Endothelial cell of umbilical vein (primary cell): ENCODE data around the gene SLC7A6OS. TPM values are rescaled to one million over a fixed set of nuclear protein-coding genes. Genes with fewer than 3 reads are reported as not detected.

Experiments
- BruUV-seq: library from RNA; stranded (reverse); fragments of 400-500 nt; replicated peaks from 2 replicates; lab custom pipeline; 2021; lab: Mats Ljungman, UMichigan
- CTCF ChIA-PET: fragments of 300-600, 350-600 bp; sonication (Branson Sonifier 250); formaldehyde crosslinking; loops from one replicate; lab custom pipeline; 2021; ENCODE audit warnings: antibody characterized with exemption, inconsistent platforms; lab: Charles Lee
- POLR2A ChIA-PET: fragments of 300-600, 350-600 bp; sonication (Branson Sonifier 250); formaldehyde crosslinking; loops from one replicate; lab custom pipeline; 2021; ENCODE audit warnings: antibody characterized with exemption, inconsistent platforms; lab: Charles Lee
- DNase-seq: peaks from one replicate; pipeline ENCODE4 v3.0.0-alpha.2; 2011; ENCODE audit warnings: low read depth, low spot score
- FAIRE-seq: peaks from 2 replicates; lab custom pipeline; 2011; peaks lifted over from hg19 to GRCh38; lab: Jason Lieb, UNC
- H2AFZ ChIP-seq: 2 replicates; pipeline ENCODE4 v1.6.0; 2012; ENCODE audit warnings: low read depth, low read length, control low read depth, inconsistent platforms
- H3K27ac ChIP-seq: 2 replicates; pipeline ENCODE4 v1.5.1; 2011; ENCODE audit warnings: low read depth, mild to moderate bottlenecking, control low read depth, low read length, moderate library complexity; ENCODE audit not compliant: insufficient read depth
- H3K27me3 ChIP-seq, 2 experiments: 2 replicates each; pipeline versions ENCODE4 v1.6.0 to v1.6.1; 2011; ENCODE audit warnings: low read length in 2 of 2, mixed read lengths in 1 of 2; ENCODE audit not compliant: control insufficient read depth in 2 of 2, insufficient read depth in 2 of 2
- H3K36me3 ChIP-seq, 2 experiments: 2 replicates in 1 of 2; 3 replicates in 1 of 2; pipeline ENCODE4 v1.5.1; 2011; ENCODE audit warnings: low read length in 2 of 2, mild to moderate bottlenecking in 1 of 2, moderate library complexity in 1 of 2; ENCODE audit not compliant: control insufficient read depth in 2 of 2, insufficient read depth in 2 of 2; ENCODE audit errors: extremely low read depth in 1 of 2
- H3K4me1 ChIP-seq: 3 replicates; pipeline ENCODE4 v1.5.1; 2011; ENCODE audit warnings: mild to moderate bottlenecking, low read length; ENCODE audit not compliant: control insufficient read depth, insufficient read depth; ENCODE audit errors: extremely low read depth
- H3K4me2 ChIP-seq: 2 replicates; pipeline ENCODE4 v1.6.1; 2011; ENCODE audit warnings: low read length, control low read depth, mixed read lengths; ENCODE audit not compliant: insufficient read depth
- H3K4me3 ChIP-seq, 3 experiments: fragments of 200-600 bp in 1 of 3; sonication (generic), shearing (Covaris generic) in 1 of 3; replicated peaks in 1 of 3; 2 replicates each; pipeline ENCODE4 v1.5.1; 2011 to 2016; ENCODE audit warnings: control low read depth in 3 of 3, low read length in 3 of 3, mild to moderate bottlenecking in 2 of 3, inconsistent platforms in 1 of 3, low read depth in 1 of 3, moderate library complexity in 1 of 3; ENCODE audit not compliant: insufficient read depth in 1 of 3
- H3K79me2 ChIP-seq: 2 replicates; pipeline ENCODE4 v1.6.0; 2012; ENCODE audit warnings: low read length, inconsistent platforms; ENCODE audit not compliant: control insufficient read depth, insufficient read depth
- H3K9ac ChIP-seq: replicated peaks from 2 replicates; pipeline ENCODE3; 2011; ENCODE audit warnings: low read length, control low read depth; ENCODE audit not compliant: insufficient read depth; ENCODE audit errors: extremely low read depth
- H3K9me1 ChIP-seq: replicated peaks from 3 replicates; pipeline ENCODE4 v1.6.0; 2011; ENCODE audit warnings: mild to moderate bottlenecking, low read length; ENCODE audit not compliant: control insufficient read depth, insufficient read depth; ENCODE audit errors: extremely low read depth
- H3K9me3 ChIP-seq: replicated peaks from 2 replicates; pipeline ENCODE4 v1.5.1; 2012; ENCODE audit warnings: low read length, inconsistent platforms; ENCODE audit not compliant: control insufficient read depth, insufficient read depth
- H4K20me1 ChIP-seq: replicated peaks from 2 replicates; pipeline ENCODE3; 2011; ENCODE audit warnings: mild to moderate bottlenecking, low read length; ENCODE audit not compliant: control insufficient read depth, insufficient read depth; ENCODE audit errors: extremely low read depth
- EZH2 ChIP-seq: IDR thresholded peaks from 2 replicates; pipeline ENCODE4 v1.6.1; 2012; ENCODE audit warnings: borderline replicate concordance, low read depth, mild to moderate bottlenecking, moderate library complexity, low read length, inconsistent platforms; ENCODE audit not compliant: severe bottlenecking
- FOS ChIP-seq: IDR thresholded peaks from 2 replicates; pipeline ENCODE4 v1.6.1; 2011; ENCODE audit warnings: mild to moderate bottlenecking, low read length, moderate library complexity, borderline replicate concordance; ENCODE audit not compliant: insufficient read depth
- GATA2 ChIP-seq: IDR thresholded peaks from 2 replicates; pipeline ENCODE4 v1.7.0; 2011; ENCODE audit warnings: low read depth, mild to moderate bottlenecking, moderate library complexity, mixed read lengths, low read length; ENCODE audit not compliant: insufficient read length, insufficient read depth
- JUN ChIP-seq: IDR thresholded peaks from 2 replicates; pipeline ENCODE4 v1.6.1; 2011; ENCODE audit warnings: borderline replicate concordance, low read depth; ENCODE audit not compliant: insufficient read length, insufficient read depth
- MYC ChIP-seq: IDR thresholded peaks from one replicate; pipeline ENCODE4 v1.6.1; 2011; ENCODE audit warnings: mild to moderate bottlenecking, low read depth, low read length
- POLR2A ChIP-seq: IDR thresholded peaks from 2 replicates; pipeline ENCODE4 v1.6.1; 2012; ENCODE audit warnings: low read depth, mild to moderate bottlenecking, control low read depth, low read length
- POLR2AphosphoS5 ChIP-seq: IDR thresholded peaks from 2 replicates; pipeline ENCODE4 v1.6.1; 2012; ENCODE audit warnings: low read depth, mild to moderate bottlenecking, control low read depth, low read length, moderate library complexity; ENCODE audit not compliant: insufficient read depth
- dilution Hi-C: fragments of 300-500 bp; cut with MboI; formaldehyde crosslinking; loops from one replicate; pipeline ENCODE4 v1.15.0; 2019; ENCODE audit warnings: low sequenced_read_pairs; ENCODE audit not compliant: extremely low pct_ligation_motif_present
- intact Hi-C: fragments of 100-400 bp; cut with micrococcal nuclease; formaldehyde crosslinking; loops from one replicate; pipeline ENCODE4 v1.10.0; 2022
- polyA plus RNA-seq, 4 experiments: library from polyadenylated mRNA; depleted of rRNA in 3 of 4; stranded (reverse) in 3 of 4; unstranded in 1 of 4; fragments of >200 nt; gene quantifications; 2 replicates each; pipeline versions ENCODE4 v1.2.1 to v1.2.3, GENCODE V29; 2011 to 2012; ENCODE audit warnings: missing spikeins in 1 of 4
- total RNA-seq: library from RNA; stranded (reverse); gene quantifications from 2 replicates; pipeline ENCODE4 v1.2.3, GENCODE V29; 2021
- TF ChIP-seq, protein P1 (sequence below): IDR thresholded peaks from 2 replicates; pipeline ENCODE4 v1.6.1; 2011; ENCODE audit not compliant: insufficient read depth, insufficient read length
- TF ChIP-seq, protein P2 (sequence below), 2 donors: IDR thresholded peaks; 1 replicate in 1 of 2; 2 replicates in 1 of 2; pipeline ENCODE4 v1.5.1; 2011; ENCODE audit warnings: low read length in 2 of 2, mild to moderate bottlenecking in 2 of 2, moderate library complexity in 2 of 2, control low read depth in 1 of 2, inconsistent platforms in 1 of 2, low read depth in 1 of 2; ENCODE audit not compliant: insufficient read depth in 1 of 2; ENCODE audit errors: extremely low read depth in 1 of 2

Gene SLC7A6OS
- total and polyA plus RNA-seq, 2 donors (not counting 3 experiments of a cell fraction or from before 2014, with no cell fraction given) = 8.3 to 22.9 TPM

DNA sequence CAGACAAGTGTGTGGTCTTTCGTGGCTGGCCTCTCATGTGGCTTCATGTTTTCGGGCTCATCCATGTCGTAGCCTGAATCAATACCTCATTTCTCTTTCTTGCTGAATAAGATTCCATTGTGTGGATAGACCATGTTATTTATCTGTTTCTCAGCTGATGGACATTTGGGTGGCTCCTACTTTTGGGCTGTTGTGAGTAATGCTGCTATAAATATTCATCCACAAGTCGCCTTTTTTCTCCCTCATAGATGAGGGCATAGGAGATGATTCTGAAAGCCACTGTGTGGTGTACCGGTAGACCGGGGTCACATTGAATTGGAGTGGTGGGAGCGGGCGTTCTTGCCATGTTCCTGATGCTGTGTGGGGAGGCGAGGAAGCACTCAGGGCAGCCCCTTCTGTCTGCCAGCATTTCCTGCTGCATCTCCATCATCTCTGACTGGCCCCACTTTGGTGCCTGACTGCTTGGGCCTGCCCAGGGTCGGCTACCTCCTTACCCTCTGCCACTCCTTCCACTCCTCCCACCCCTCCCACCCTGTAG is 40.1 kb upstream of the SLC7A6OS start:
- no peaks in the 10 kb centered on the region for H3K27me3 ChIP-seq
- H3K9me3 ChIP-seq = no peaks in the 10 kb centered on the region
- ChIA-PET POLR2A (no interaction called here), CTCF (no interaction called here)
- TF ChIP-seq FOS = no peak
- TF ChIP-seq, protein P1, sequence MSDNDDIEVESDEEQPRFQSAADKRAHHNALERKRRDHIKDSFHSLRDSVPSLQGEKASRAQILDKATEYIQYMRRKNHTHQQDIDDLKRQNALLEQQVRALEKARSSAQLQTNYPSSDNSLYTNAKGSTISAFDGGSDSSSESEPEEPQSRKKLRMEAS = no peak
- no peak for TF ChIP-seq MYC
- no peak for TF ChIP-seq POLR2AphosphoS5
- H3K4me2 ChIP-seq = no peak overlapping the region
- H3K4me3 ChIP-seq = no peak overlapping the region
- H4K20me1 ChIP-seq = no peaks in the 10 kb centered on the region
- no peak overlapping the region for H2AFZ ChIP-seq
- H3K9ac ChIP-seq = no peak overlapping the region
- peaks cover 0 to 55% of the 10 kb centered on the region in 2 experiments for H3K36me3 ChIP-seq
- no TSS peak for BruUV-seq
- FAIRE-seq = no peak
- dilution Hi-C loops (no loop called here), intact Hi-C loops (no loop called here)
- no peaks in the 10 kb centered on the region for H3K79me2 ChIP-seq
- H3K9me1 ChIP-seq = no peaks in the 10 kb centered on the region
- DNase-seq = no peak
- H3K27ac ChIP-seq = no peak overlapping the region
- H3K4me1 ChIP-seq = no peaks in the 10 kb centered on the region

DNA sequence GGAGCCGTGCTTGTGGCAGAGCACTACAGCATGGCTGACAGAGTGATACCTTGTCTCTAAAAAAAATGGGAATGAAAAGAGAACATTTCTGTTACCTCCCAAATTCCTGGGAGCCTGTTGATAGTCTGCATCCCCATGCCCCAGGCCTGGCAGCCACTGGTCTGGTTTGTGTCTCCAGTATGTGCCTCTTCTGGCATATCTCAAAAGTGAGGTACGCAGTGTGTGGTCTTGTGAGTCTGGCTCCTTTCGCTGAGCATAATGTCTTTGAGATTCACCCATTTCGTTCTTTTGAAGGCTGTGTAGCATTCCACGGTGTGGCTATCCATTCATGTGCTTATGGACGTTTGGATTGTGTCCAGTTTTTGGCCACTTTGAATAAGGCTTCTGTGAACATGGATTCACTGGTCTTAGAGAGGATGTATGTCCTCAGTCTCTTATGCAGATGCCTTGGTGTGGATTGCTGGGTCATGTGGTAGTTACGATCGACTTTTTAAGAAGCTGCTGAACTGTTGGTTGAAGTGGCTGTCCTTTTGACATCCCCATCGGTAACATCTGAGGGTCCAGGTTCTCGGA is 39.2 kb upstream of the SLC7A6OS start:
- dilution Hi-C loops (no loop called here), intact Hi-C loops (no loop called here)
- FAIRE-seq (no peak), DNase-seq (no peak)
- Histone ChIP-seq H3K36me3 (peaks cover 3 to 56% of the 10 kb centered on the region in 2 experiments), H3K9me1 (no peaks in the 10 kb centered on the region), H3K9ac (no peak overlapping the region), H3K4me2 (no peak overlapping the region), H4K20me1 (no peaks in the 10 kb centered on the region), H3K79me2 (no peaks in the 10 kb centered on the region), H3K4me1 (no peaks in the 10 kb centered on the region), H3K27me3 (no peaks in the 10 kb centered on the region), H3K9me3 (no peaks in the 10 kb centered on the region), H2AFZ (no peak overlapping the region), H3K4me3 (no peak overlapping the region), H3K27ac (no peak overlapping the region)
- TF ChIP-seq GATA2 (no peak), POLR2AphosphoS5 (no peak), EZH2 (no peak), FOS (no peak), MYC (no peak), JUN (no peak), POLR2A (no peak)
- TF ChIP-seq, protein P2, sequence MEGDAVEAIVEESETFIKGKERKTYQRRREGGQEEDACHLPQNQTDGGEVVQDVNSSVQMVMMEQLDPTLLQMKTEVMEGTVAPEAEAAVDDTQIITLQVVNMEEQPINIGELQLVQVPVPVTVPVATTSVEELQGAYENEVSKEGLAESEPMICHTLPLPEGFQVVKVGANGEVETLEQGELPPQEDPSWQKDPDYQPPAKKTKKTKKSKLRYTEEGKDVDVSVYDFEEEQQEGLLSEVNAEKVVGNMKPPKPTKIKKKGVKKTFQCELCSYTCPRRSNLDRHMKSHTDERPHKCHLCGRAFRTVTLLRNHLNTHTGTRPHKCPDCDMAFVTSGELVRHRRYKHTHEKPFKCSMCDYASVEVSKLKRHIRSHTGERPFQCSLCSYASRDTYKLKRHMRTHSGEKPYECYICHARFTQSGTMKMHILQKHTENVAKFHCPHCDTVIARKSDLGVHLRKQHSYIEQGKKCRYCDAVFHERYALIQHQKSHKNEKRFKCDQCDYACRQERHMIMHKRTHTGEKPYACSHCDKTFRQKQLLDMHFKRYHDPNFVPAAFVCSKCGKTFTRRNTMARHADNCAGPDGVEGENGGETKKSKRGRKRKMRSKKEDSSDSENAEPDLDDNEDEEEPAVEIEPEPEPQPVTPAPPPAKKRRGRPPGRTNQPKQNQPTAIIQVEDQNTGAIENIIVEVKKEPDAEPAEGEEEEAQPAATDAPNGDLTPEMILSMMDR (IDR thresholded peaks at IDR 0.05; ENCODE audit: extremely low read depth in 1 of 2, insufficient read depth in 1 of 2, low read depth in 1 of 2, low read length in 2 of 2) = no peak
- TF ChIP-seq, protein P1 = no peak
- ChIA-PET CTCF (no interaction called here), POLR2A (no interaction called here)
- no TSS peak for BruUV-seq
